Natural killer cell (primary cell): ENCODE results near the gene AUH. TPM values are rescaled to one million over a fixed set of nuclear protein-coding genes. Genes with fewer than 3 reads are reported as not detected.

Source experiments
- ATAC-seq, 3 donors: fragments of 150-1000 bp in 2 of 3; fragments of 200-7000 bp in 1 of 3; cut with Tn5 transposase; 1 replicate in 1 of 3; 2 replicates in 2 of 3; pipeline ENCODE4 v1.10.0; 2021; ENCODE audit warnings: mild to moderate bottlenecking in 2 of 3, moderate library complexity in 2 of 3
- DNase-seq, 2 donors: peaks; one replicate each; pipeline versions ENCODE4 v3.0.0 to v3.0.0-alpha.2; 2013 to 2021; ENCODE audit warnings: mixed read lengths in 1 of 2
- H3K27ac ChIP-seq: one replicate; pipeline ENCODE4 v1.5.1; 2013; ENCODE audit warnings: mild to moderate bottlenecking, low read length
- H3K27me3 ChIP-seq: one replicate; pipeline ENCODE4 v1.6.1; 2013; ENCODE audit warnings: low read length; ENCODE audit not compliant: control insufficient read depth, insufficient read depth
- H3K36me3 ChIP-seq: one replicate; pipeline ENCODE4 v1.6.1; 2013; ENCODE audit warnings: low read length; ENCODE audit not compliant: control insufficient read depth, insufficient read depth
- H3K4me1 ChIP-seq: one replicate; pipeline ENCODE4 v1.6.1; 2013; ENCODE audit warnings: low read length; ENCODE audit not compliant: control insufficient read depth, insufficient read depth
- H3K4me3 ChIP-seq: one replicate; pipeline ENCODE4 v1.5.1; 2013; ENCODE audit warnings: low read length
- H3K9me3 ChIP-seq: one replicate; pipeline ENCODE4 v1.6.1; 2013; ENCODE audit warnings: low read length; ENCODE audit not compliant: control insufficient read depth, insufficient read depth
- H3K27ac Mint-ChIP-seq, 2 donors: one replicate each; pipeline ENCODE4 v1.8.0; 2022; ENCODE audit warnings: mild to moderate bottlenecking in 2 of 2, mixed read lengths in 2 of 2, moderate library complexity in 1 of 2
- H3K27me3 Mint-ChIP-seq, 2 donors: one replicate each; pipeline ENCODE4 v1.8.0; 2022; ENCODE audit warnings: low read depth in 2 of 2, mixed read lengths in 2 of 2
- H3K36me3 Mint-ChIP-seq: one replicate; pipeline ENCODE4 v1.8.0; 2022; ENCODE audit warnings: mixed read lengths
- H3K4me1 Mint-ChIP-seq, 2 donors: one replicate each; pipeline ENCODE4 v1.8.0; 2022; ENCODE audit warnings: mixed read lengths in 2 of 2
- H3K4me3 Mint-ChIP-seq: one replicate; pipeline ENCODE4 v1.8.0; 2022; ENCODE audit warnings: mild to moderate bottlenecking, moderate library complexity, mixed read lengths
- H3K9me3 Mint-ChIP-seq, 2 donors: one replicate each; pipeline ENCODE4 v1.8.0; 2022; ENCODE audit warnings: mixed read lengths in 2 of 2
- CTCF ChIP-seq: fragments of 200-600 bp; IDR thresholded peaks from one replicate; pipeline ENCODE4 v1.8.0; 2022; ENCODE audit warnings: antibody characterized with exemption
- WGBS: methylation state at CpG from one replicate; pipeline ENCODE4 v1.1.7; 2013; ENCODE audit warnings: missing lambda C conversion rate; ENCODE audit not compliant: insufficient coverage; 5-methylcytosine and 5-hydroxymethylcytosine counted together
- intact Hi-C: fragments of 100-400 bp; cut with micrococcal nuclease; formaldehyde crosslinking; loops from one replicate; pipeline ENCODE4 v1.14.2; 2022
- total RNA-seq, 4 donors: library from RNA; stranded (reverse); fragments of 120-200 nt in 1 of 4; gene quantifications; one replicate each; pipeline versions ENCODE4 v1.2.3 to v1.2.4, GENCODE V29; 2013 to 2022

The AUH gene
- total RNA-seq, 3 donors from 2014 or later (not counting 1 experiment from before 2014, with no cell fraction given): 26.7 to 36.6 (median 34.9) TPM

DNA sequence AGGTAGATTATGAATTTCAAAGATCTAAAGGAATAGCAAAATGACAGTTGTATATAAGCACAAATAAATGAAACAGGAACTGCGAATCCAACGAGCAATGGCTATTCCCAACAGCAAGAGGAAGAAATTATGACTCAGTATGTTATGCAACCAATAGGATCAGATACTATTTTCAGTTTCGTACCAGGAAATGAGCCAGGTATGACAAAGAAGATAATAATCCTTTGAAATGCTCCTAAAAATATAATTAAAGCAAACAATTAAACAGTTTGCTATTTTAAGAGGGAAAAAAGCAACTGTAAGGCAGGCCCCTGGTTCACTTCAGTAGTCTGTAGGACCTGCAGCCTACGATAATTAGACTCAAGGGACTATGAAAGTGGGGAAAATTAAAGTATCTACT lies 58.9 kb downstream of the AUH start:
- DNase-seq (no peak), ATAC-seq (no peak)
- Mint-ChIP-seq H3K4me1 (peaks cover 37 to 38% of the 10 kb centered on the region in 2 donors), H3K4me3 (no peak overlapping the region), H3K9me3 (no peaks in the 10 kb centered on the region), H3K27me3 (no peaks in the 10 kb centered on the region), H3K36me3 (no peaks in the 10 kb centered on the region), H3K27ac (no peak overlapping the region)
- Histone ChIP-seq H3K27me3 (no peaks in the 10 kb centered on the region), H3K27ac (no peak overlapping the region), H3K4me3 (no peak overlapping the region), H3K36me3 (no peaks in the 10 kb centered on the region), H3K9me3 (no peaks in the 10 kb centered on the region), H3K4me1 (no peaks in the 10 kb centered on the region)
- 77% methylated on average over 3 of the region's 4 CpGs for WGBS
- intact Hi-C loops: no loop called here
- no peak for TF ChIP-seq CTCF

- Histone ChIP-seq H3K27me3 (no peaks in the 10 kb centered on the region), H3K27ac (no peak overlapping the region), H3K4me1 (no peaks in the 10 kb centered on the region), H3K9me3 (no peaks in the 10 kb centered on the region), H3K36me3 (peaks cover 3% of the 10 kb centered on the region), H3K4me3 (no peak overlapping the region)
- Mint-ChIP-seq H3K4me1 (peaks cover 33 to 35% of the 10 kb centered on the region in 2 donors), H3K4me3 (no peak overlapping the region), H3K36me3 (no peaks in the 10 kb centered on the region), H3K27ac (no peak overlapping the region), H3K27me3 (no peaks in the 10 kb centered on the region), H3K9me3 (no peaks in the 10 kb centered on the region)
- DNase-seq: no peak
- intact Hi-C loops: no loop called here
- no peak for ATAC-seq
- WGBS: 97% methylated on average over 5 of the region's 5 CpGs
- TF ChIP-seq CTCF: no peak
Observed at GRCh38 chr9:91301161-91301560, 60.6 kb downstream of the AUH start.

- ATAC-seq: no peak
- no peaks in the 10 kb centered on the region for H3K9me3 ChIP-seq
- H3K4me3 Mint-ChIP-seq: no peak overlapping the region
- no peaks in the 10 kb centered on the region for H3K27me3 ChIP-seq
- no peaks in the 10 kb centered on the region for H3K4me1 ChIP-seq
- H3K4me1 Mint-ChIP-seq: peaks cover 18% of the 10 kb centered on the region in 2 donors
- WGBS: 93% methylated on average over 1 of the region's 2 CpGs
- DNase-seq: no peak
- H3K4me3 ChIP-seq: no peak overlapping the region
- H3K27ac Mint-ChIP-seq: peak overlapping the region in 1 of 2 donors; percentile 38
- TF ChIP-seq CTCF: no peak
- H3K36me3 ChIP-seq: peaks cover 22% of the 10 kb centered on the region
- H3K27ac ChIP-seq: no peak overlapping the region
- H3K36me3 Mint-ChIP-seq: peaks cover 14% of the 10 kb centered on the region
- intact Hi-C loops: no loop called here
- H3K27me3 Mint-ChIP-seq: no peaks in the 10 kb centered on the region
- no peaks in the 10 kb centered on the region for H3K9me3 Mint-ChIP-seq
Observed at GRCh38 chr9:91298311-91298710, 63.4 kb downstream of the AUH start.

DNA sequence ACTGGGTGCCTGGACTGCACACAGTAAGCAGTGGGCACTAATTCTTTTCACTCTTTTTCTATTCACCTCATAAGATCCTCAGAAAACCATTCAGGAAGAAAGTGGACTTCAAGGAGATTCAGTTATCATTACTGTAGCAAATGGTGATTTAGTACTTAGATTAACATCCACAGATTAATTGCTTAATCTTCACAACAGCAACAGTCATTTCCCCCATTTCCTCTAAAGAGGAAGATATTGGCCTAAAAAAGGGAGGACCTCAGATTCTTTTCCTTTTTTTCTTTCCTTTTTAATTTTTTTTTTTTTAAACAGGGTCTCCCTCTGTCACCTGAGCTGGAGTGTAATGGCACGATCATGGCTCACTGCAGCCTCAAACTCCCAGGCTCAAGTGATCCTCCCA lies 64.4 kb downstream of the AUH start:
- H3K4me1 ChIP-seq: no peaks in the 10 kb centered on the region

More for the DNA sequence above, 64.4 kb downstream of the AUH start:
- H3K27me3 ChIP-seq: no peaks in the 10 kb centered on the region
- intact Hi-C loops: no loop called here
- no peak overlapping the region for H3K4me3 Mint-ChIP-seq
- no peak overlapping the region for H3K27ac ChIP-seq
- no peaks in the 10 kb centered on the region for H3K9me3 Mint-ChIP-seq
- peaks cover 24% of the 10 kb centered on the region for H3K36me3 Mint-ChIP-seq
- no peaks in the 10 kb centered on the region for H3K27me3 Mint-ChIP-seq
- H3K27ac Mint-ChIP-seq: peak overlapping the region in 1 of 2 donors; percentile 35
- no peak overlapping the region for H3K4me3 ChIP-seq
- 88% methylated on average over 1 of the region's 1 CpG for WGBS
- DNase-seq (no peak), ATAC-seq (no peak)
- peaks cover 32% of the 10 kb centered on the region for H3K36me3 ChIP-seq
- H3K4me1 Mint-ChIP-seq: peaks cover 18% of the 10 kb centered on the region in 2 donors
- H3K9me3 ChIP-seq: no peaks in the 10 kb centered on the region
- TF ChIP-seq CTCF: no peak
